NCI-H146 treated with DMSO at 0.1 percent for 48 hours (cell line): Measurements from ENCODE around the gene NKX2-3.
A peak's percentile ranks its signal among the peaks of the same experiment; 100 is the strongest.

Experiments
- DNase-seq: peaks from one replicate; lab custom pipeline; 2025; ENCODE audit not compliant: unreplicated experiment; lab: John Stamatoyannopoulos, UW

The NKX2-3 gene

DNA sequence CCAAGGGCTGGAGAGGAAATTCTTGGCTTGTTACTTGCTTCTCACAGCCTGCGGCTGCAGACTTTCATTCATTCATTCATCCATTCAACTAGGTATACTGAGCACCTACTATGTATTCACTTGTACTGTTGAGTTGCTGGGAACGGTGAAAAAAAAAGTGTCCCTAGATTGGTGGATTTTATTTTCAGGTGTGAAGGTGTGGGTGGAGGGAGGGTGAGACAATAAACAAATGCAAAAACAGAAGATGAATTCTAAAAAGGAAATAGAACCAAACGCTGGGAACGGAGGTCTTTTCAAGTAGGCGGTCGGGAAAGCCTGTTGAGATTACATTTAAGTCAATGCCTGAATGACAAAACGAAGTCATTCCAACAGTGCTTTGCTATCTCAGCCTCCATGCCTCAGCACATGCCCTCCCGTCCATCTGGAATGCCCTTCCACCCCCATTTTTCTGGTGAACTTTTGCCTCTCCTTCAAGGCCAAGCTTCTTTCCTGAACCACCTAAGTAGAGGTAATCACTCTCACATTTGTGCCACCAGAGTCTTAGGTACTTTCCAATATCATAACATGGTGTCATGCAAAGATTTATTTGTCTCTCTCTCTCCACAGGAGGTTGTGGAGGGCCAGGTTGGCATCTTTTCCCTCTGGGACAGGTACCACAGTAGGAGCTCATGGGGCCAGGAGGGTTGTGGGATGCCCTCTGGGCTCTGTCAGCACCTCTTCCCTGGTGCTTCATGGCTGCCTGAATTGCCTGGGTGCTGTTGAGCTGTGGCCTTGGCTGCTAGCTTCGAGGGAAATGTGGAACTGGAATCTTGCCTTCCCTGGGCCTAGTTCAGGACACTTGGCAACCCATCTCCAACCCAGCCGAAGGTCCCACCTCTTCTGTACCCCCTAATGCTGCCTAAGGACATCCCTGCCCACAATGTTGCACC lies 5.5 kb downstream of the NKX2-3 start:
- DNase-seq, result no peak

DNA sequence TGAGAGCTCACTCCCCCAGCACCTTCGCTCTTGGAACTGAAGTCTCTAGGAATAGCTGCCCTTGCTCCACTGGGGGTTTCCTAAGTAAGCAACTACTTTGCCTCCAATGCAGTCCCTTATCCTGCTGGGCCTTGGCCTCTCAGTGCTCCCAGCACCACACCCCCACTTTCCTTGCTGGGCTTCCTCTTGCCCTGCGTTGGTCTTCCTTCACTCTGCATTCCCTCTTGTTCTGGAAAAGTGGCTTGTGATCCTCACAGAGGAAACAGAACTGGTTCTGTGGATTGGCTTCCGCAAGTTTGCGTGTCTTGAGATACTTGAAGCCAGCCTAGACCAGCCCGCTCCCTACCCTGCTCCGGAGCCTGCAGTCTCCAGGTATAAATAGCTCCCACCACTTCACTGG lies 6.4 kb downstream of the NKX2-3 start:
- no peak for DNase-seq

DNA sequence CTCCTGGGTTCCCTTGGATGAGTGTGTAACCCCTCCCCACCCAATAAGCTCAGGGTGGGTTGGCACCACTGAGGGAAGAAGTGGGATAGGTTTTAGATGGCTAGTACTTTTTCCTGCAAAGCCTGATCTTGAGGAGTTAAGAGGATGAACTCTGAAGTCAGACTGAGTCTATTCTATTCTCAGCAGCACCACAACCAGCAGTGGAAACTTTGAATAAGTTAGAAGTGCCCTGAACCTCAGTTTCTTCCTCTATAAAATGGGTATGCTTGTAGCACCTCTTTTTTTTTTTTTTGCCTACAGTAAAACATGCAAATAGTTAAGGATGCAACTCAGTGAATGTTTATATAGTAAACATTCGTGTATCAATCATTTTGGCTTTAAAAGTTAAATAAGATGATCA lies 7.1 kb downstream of the NKX2-3 start:
- DNase-seq, result no peak

DNA sequence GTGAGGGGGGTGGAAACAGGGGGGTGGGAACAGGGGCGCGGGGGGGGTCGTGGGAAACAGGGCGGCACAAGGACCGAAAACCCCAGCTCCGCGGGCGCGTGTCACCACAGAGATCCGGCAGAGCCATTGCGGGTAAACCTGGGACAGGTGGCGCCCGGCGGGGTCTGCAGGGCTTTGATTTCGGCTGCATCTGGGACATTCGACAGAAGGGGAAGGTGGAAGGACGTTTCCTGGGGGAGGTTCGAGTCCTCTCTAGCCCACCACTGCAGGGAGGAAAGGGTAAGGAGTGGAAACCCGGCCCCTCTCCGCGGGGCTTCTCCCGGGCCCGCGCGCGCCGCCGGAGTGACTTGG lies 7.5 kb downstream of the NKX2-3 start:
- DNase-seq, result no peak

DNA sequence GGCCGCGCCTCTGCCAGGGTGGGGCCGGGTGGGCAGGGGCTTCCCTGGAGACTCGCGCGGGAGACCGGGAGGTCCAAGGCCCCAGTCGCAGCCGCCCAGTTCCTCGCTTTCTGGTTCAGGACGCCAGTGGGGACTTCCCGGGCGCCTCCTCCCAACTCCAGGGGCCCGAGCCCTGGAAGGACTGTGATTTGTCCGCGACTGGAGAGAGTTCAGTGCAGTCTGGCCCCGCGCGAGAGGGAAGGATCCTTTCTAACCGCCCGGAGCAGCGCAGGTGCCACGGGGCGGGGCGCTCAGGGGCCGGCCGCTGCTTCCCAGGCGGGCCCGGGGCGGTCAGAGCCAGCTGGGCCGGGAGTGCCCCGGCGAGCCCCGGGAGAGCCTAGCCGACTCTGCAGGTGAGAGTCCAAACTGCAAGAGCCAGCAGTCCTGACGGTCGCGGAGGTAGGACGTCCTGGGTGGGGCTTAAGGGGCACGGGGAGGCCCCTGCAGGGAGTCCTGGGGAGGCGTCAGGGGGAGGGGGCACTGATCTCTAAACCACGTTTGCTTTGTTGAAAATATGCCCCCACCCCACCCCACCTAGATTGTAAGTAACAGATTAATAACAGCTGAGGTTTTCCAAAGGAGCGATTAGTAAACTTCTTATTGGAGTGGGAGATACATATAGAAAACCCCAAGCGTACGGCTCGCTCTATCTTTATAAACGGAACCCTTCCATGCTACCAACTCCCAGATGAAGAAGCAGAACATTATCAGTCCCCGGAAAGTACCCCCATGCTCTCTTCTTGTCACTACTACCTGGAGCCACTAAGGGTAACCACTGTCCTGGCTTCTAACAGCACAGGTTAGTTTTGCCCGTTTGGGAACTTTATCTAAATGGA lies 8.2 kb downstream of the NKX2-3 start:
- no peak for DNase-seq

DNA sequence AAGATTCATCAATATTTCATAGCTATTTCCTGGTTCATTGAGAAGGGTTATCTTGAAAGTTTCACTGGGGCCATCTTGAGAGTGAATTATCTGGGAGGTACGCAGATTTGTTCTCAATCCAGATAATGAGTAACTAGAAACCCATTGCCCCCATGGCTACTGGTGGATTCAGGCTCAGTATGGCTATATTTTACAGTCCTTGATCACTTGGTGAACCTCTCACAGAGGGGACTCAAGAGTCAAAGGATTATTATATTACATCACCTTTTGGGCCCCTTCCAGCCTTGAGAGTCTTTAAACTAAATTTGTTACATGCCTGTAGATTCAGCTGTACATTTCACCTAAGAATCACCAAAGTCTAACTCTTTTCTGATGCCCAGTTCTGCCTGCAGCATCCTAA lies 11.6 kb downstream of the NKX2-3 start:
- no peak for DNase-seq

DNA sequence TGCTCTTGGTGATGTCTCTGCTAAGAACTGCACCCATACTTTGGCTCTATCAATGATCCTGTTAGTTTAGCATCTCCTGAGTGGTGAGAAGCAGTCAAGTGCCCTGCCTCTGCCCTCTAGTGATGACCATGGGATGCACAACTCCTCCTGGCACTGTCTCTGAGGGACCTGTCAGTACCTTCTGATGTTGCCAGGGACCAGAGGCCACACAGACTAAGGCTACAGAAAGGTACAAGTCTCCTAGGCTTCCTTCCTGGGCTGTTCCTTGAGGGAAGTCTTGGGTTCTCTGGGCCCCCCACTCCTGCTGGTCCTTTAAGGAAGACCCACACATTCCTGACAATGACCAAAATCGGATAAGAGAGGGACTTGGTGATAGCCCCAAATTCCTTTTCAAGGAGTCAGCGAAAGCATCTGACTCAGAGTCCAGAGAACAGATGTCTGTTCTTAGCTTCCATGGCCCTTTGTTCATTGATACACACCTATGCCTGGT lies 15.3 kb downstream of the NKX2-3 start:
- DNase-seq, result no peak

DNA sequence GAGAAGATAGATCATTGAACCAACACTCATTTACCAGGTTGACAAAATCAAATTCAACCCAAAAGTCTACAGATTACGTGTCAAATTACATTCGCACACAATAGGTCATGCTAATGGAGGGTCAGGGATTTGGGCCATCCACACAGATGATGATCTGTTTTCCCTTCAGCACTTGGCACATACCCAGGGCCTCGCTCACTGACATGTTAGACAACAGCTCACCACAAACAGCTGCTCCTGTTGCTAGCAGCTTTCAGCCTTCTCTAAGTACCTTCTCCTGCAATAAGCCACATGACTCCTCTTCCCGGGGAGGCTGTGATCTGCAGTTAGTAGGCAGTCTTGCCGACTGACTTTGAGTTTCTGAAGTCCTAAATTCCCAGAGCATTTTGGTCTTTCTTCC lies 18.4 kb downstream of the NKX2-3 start:
- DNase-seq, result no peak

DNA sequence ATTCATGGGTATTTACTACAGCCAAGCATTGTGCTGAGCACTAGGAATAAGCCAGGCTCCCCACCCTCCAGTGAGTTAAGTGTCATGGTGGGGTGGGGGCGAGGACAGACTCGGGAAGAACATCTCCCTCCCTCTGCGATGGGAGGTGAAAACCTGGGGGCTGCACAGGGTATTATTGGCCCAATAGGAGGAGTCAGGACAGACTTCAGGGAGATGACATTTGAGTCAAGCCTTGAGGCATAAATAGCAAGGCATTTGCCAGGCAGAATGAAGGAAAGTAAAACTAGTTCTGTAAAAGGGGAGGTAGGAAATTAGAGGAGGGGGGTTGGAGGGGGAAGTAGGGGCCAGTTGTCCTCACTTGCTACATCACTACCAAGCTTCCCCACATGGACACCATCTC lies 18.9 kb downstream of the NKX2-3 start:
- DNase-seq, result no peak

DNA sequence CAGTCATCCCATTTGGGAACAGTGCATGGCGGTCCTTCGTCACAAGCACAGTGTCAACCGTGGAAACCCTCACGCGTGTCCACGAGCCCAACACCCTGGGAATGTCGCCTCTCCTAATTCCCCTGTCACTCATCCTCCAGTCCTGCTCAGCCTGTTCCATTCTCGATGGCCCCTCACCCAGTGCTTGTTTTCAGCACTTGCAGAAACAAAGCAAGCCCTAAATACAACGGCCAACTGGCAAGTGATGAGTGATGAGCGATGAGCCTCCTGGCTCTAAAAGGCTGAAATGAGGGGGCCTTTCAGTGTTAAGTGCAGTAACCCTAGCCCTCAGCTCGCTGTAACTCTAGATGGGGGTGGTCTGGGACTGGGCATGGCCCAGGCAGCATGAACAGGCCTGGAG lies 22.6 kb downstream of the NKX2-3 start:
- no peak for DNase-seq

DNA sequence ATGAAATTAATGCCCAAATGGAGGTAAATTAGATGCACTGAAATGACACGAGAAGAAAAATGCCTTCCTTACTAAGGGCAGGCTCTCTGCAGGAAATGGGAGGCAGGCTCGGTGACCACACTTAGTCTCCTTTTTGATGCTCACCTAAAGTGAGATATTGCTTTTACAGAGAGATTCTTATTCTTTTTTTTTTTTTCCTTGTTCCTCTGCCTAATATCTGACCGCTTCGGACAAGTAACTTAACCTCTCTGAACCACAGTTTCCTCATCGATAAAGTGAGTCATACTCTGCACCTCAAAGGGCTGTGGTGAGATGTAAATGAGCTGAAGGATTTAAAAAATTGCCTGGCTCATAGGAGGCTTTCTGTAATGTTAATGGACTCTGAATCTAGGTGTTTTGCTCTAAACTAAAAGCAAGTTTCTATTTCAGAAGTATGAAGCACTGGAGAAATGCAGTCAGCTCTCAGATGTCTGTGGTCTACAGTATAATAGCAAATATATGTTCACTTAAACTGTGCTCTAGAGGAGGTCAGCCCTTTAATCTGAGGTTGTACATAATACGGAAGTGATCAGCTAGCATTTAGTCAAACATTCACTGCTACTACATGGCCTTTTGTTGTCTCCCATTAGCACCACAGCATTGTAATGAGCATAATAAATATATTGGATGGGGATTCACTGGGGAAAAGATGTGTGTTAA lies 23.2 kb downstream of the NKX2-3 start:
- no peak for DNase-seq

DNA sequence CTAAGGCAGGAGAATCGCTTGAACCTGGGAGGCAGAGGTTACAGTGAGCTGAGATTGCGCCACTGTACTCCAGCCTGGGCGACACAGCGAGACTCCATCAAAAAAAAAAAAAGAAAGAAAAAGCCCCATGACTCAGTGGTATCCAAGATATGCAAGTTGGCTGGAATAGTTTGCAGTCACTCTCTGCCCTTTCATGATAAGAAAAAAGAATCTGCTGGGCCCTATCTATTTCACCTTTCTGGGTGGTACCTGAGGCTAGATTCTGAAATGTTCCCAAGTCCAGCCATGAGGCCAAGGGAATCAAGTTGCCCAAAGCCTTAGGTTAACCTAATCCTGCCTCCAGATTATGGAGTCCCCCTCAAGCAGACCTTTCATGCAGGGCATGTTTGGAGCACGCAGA lies 24.3 kb downstream of the NKX2-3 start:
- no peak for DNase-seq

DNA sequence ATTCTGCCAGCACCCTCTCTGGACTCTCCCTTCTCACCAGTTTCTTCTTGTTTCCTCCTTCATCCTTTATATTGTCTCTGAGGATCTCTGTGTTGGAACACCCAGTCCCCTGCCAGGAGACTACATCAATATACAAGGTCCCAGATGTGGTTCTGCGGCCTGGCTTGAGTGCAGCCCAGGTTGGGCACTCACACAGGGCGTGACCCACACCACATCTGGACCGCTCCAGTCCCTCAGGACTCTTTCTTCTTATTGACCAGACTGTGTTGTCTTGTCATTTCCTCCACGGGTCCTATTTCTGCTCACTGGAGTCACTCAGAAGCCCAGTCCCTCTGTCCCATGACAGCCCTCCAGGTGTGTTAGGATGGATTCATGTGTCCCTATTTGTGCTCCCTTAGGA lies 26.0 kb downstream of the NKX2-3 start:
- DNase-seq, result no peak

DNA sequence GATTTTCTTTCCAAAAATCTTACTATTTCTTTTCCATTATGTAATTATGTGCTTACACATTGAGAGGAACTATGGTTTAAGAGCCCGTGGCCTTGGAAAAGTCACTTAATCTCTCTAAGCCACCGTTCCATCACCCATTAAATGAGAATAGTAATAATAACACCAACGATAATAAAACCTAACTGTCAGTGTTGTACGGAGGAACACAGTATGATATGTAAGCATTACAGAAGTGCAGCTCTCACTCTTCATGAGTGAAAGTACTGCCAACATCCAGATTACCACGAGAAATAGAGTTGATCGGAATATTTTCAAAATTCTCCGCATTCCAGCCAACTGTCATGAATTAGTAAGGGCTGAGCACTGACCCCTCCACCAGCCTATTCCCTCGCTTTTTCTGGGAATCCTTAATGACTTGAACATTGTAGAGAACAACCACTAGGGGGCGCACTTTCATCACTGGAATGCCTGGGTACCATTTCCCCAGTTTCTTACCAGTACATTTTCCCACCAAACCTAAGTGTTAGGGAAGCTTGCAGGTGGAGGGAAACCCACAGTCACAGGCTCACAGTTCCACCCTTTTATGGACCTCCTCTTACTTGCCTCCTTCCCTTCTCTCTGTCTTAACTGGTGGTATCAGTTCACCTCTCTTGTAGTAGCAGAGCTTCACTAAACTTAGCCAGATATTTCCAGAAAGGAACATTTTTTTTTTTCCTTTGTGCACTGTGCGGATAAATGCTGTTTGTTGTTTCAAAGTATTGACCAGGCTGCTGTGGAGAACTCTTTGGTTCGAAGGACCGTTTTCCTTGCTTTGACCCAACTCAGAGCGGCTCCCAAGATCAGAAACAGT lies 27.8 kb downstream of the NKX2-3 start:
- peak; percentile 25 for DNase-seq

DNA sequence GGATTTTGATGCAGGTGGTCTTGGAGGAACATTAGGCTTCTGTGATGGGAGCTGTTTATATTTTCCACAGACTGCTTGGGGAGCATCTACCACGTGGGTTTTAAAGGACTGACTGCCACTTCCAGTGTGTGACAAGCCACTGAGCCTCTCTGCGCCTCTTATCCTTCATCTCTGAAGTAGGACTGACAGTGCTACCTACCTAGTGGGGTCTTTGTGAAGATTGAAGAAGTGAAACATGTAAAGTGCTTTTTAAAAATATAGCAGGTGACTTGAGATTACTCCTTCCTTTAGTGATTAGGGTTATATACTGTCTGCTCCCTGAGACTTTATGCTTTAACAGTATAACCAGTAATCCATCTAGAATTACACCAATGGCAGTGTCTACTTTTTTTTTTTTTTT lies 29.9 kb downstream of the NKX2-3 start:
- no peak for DNase-seq

DNA sequence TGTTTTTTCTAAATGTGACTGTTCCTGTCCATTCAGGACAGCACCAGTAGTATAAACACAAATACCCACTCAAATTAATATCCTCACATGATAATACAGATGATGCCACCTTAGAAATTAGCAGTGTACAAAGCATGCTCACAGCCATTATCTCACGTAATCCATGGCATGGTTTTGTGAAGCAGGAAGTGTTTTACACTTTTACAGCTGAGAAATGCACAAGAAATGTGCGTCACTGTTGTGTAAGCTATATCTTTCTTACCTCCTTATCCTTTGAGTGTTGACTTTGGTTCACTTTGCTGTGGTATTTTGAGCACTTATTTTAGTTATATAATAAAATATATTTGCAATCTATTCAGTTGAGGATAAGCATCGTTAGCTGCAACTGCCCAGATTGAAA lies 31.6 kb downstream of the NKX2-3 start:
- no peak for DNase-seq

DNA sequence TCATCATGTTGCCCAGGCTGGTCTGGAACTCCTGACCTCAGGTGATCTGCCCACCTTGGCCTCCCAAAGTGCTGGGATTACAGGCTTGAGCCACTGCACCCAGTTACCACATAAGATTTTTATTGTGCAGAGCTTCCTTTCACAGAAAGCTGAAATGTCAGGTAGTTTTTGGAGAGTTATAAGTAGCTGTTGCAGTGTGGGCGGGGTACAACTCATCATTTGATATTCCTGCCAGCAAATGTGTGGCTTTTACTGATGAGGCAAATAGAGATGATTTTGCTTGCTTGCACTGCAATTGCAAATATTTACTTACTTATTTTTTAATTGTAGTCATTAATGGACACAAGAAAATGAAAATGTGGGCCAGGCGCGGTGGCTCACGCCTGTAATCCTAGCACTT lies 32.4 kb downstream of the NKX2-3 start:
- no peak for DNase-seq

DNA sequence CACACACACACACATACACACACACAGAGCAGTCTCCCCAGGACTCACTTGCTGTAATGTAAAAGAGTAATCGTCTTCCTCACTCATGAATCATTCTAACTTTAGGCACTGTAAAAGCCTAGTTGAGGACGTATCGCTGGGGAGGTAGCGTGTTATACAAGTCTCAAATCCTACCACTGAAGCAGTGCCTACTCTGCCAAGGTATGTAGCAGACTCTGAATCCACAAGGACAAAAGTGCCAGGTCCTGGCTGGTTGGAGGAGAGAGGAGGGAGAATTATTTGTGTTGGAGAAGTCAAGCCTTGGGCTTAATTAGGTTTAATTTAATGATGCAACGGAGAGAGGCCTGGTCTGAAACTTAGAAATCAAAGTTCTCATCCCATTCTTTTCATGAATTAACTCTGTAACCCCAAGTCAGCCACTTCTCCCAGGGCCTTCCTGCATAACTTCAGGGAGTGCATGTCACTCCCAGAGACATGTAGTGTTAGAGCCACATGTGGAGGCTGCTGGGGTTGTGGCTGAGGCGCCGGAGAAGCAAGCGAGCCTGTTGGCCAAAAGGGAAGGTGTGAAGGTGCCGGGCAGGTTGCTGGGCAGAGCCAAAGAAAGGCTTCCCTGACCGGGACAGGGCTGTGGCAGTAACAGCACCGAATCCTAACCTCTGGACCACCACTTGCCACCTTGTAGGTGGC lies 36.7 kb downstream of the NKX2-3 start:
- no peak for DNase-seq

DNA sequence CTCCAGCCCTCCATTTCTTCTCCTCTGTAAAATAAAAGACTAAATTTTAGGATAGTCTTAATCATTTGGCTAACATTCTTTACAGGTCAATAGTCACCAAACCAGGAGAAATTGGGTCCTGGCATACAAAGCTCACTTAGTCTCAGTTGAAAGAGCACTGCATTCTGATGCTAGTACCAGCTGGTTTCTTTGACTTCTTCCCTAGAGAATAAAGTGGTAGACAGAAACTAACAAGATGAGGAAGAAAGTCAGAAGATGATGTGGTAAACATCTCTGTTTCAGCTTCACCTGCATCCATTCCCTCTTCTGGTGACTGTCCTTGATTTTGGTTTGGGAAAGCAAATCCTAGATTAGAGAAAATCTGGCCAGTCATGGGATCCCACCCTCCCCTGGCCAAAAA lies 37.2 kb downstream of the NKX2-3 start:
- no peak for DNase-seq

DNA sequence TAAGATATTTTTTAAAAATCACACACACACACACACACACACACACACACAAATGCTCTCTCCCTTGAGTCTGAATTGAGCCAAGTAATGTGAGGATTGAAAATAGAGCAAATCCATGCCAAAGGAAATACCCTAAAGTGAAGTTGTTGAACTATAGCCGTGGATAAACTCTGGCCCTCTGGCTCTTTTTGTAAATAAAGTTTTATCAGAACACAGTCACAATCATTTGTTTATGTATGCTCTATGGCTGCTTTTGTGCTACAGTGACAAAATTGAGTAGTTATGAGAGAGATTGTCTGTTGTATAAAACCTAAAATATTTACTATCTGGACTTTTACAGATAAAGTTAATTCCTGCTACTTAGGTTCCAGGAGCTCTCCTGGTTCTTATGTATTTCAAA lies 39.1 kb downstream of the NKX2-3 start:
- DNase-seq, result no peak
